ENCODE results near the gene IGSF6.

GRCh38 chr16:21634216-21634615 lies 18.2 kb downstream of the IGSF6 start:
- TF ChIP-seq, protein P1, sequence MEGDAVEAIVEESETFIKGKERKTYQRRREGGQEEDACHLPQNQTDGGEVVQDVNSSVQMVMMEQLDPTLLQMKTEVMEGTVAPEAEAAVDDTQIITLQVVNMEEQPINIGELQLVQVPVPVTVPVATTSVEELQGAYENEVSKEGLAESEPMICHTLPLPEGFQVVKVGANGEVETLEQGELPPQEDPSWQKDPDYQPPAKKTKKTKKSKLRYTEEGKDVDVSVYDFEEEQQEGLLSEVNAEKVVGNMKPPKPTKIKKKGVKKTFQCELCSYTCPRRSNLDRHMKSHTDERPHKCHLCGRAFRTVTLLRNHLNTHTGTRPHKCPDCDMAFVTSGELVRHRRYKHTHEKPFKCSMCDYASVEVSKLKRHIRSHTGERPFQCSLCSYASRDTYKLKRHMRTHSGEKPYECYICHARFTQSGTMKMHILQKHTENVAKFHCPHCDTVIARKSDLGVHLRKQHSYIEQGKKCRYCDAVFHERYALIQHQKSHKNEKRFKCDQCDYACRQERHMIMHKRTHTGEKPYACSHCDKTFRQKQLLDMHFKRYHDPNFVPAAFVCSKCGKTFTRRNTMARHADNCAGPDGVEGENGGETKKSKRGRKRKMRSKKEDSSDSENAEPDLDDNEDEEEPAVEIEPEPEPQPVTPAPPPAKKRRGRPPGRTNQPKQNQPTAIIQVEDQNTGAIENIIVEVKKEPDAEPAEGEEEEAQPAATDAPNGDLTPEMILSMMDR (IDR thresholded peaks at IDR 0.05), result no peak
- no peak for TF ChIP-seq POLR2A (IDR thresholded peaks at IDR 0.05)
